Measurements from ENCODE around the gene EGFLAM. TPM values are rescaled to one million over a fixed set of nuclear protein-coding genes. Genes with fewer than 3 reads are reported as not detected.

The EGFLAM gene
- total RNA-seq, 4 donors from 2014 or later: 3.5 to 6.7 (median 6.3) TPM

- Histone ChIP-seq H3K4me3 (replicated peaks in 1 of 3) (no peak overlapping the region), H3K36me3 (no peaks in the 10 kb centered on the region), H3K9me3 (no peaks in the 10 kb centered on the region), H3K4me1 (no peaks in the 10 kb centered on the region), H3K27me3 (no peaks in the 10 kb centered on the region), H3K27ac (no peak overlapping the region)
- no peak for DNase-seq
- intact Hi-C loops (cut with DNase I): no loop called here
- TF ChIP-seq POLR2A (IDR thresholded peaks at IDR 0.05): no peak
- TF ChIP-seq, protein P1, sequence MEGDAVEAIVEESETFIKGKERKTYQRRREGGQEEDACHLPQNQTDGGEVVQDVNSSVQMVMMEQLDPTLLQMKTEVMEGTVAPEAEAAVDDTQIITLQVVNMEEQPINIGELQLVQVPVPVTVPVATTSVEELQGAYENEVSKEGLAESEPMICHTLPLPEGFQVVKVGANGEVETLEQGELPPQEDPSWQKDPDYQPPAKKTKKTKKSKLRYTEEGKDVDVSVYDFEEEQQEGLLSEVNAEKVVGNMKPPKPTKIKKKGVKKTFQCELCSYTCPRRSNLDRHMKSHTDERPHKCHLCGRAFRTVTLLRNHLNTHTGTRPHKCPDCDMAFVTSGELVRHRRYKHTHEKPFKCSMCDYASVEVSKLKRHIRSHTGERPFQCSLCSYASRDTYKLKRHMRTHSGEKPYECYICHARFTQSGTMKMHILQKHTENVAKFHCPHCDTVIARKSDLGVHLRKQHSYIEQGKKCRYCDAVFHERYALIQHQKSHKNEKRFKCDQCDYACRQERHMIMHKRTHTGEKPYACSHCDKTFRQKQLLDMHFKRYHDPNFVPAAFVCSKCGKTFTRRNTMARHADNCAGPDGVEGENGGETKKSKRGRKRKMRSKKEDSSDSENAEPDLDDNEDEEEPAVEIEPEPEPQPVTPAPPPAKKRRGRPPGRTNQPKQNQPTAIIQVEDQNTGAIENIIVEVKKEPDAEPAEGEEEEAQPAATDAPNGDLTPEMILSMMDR (IDR thresholded peaks at IDR 0.05): no peak
- 89 to 90% methylated on average over 4 of the region's 4 CpGs for WGBS, 2 donors
These were observed 122.2 kb downstream of the EGFLAM start for GRCh38 chr5:38380537-38380936.

- Histone ChIP-seq H3K4me3 (replicated peaks in 1 of 3) (no peak overlapping the region), H3K4me1 (no peaks in the 10 kb centered on the region), H3K27ac (no peak overlapping the region), H3K9me3 (no peaks in the 10 kb centered on the region), H3K27me3 (no peaks in the 10 kb centered on the region), H3K36me3 (no peaks in the 10 kb centered on the region)
- intact Hi-C loops (cut with DNase I): no loop called here
- no peak for DNase-seq
- 81 to 85% methylated on average over 5 of the region's 5 CpGs for WGBS, 2 donors
- TF ChIP-seq, protein P1 (IDR thresholded peaks at IDR 0.05): no peak
- no peak for TF ChIP-seq POLR2A (IDR thresholded peaks at IDR 0.05)
These were observed 123.0 kb downstream of the EGFLAM start for GRCh38 chr5:38381361-38381760.

GRCh38 chr5:38382898-38383297, 124.5 kb downstream of the EGFLAM start:
- intact Hi-C loops (cut with DNase I): no loop called here
- 34 to 37% methylated on average over 7 of the region's 7 CpGs for WGBS, 2 donors
- Histone ChIP-seq H3K4me3 (replicated peaks in 1 of 3) (no peak overlapping the region), H3K9me3 (no peaks in the 10 kb centered on the region), H3K36me3 (no peaks in the 10 kb centered on the region), H3K27me3 (no peaks in the 10 kb centered on the region), H3K27ac (no peak overlapping the region), H3K4me1 (no peaks in the 10 kb centered on the region)
- TF ChIP-seq POLR2A (IDR thresholded peaks at IDR 0.05): no peak
- TF ChIP-seq, protein P1 (IDR thresholded peaks at IDR 0.05): peak in 5 of 6 experiments; percentile 26 to 80 (median 62)
- peak; percentile 64 to 68 for DNase-seq

GRCh38 chr5:38383701-38384100, 125.3 kb downstream of the EGFLAM start:
- WGBS, 2 donors: 65 to 74% methylated on average over 3 of the region's 3 CpGs
- Histone ChIP-seq H3K36me3 (no peaks in the 10 kb centered on the region), H3K4me1 (no peaks in the 10 kb centered on the region), H3K9me3 (no peaks in the 10 kb centered on the region), H3K27ac (no peak overlapping the region), H3K4me3 (replicated peaks in 1 of 3) (no peak overlapping the region), H3K27me3 (no peaks in the 10 kb centered on the region)
- TF ChIP-seq, protein P1 (IDR thresholded peaks at IDR 0.05): no peak
- no peak for TF ChIP-seq POLR2A (IDR thresholded peaks at IDR 0.05)
- no peak for DNase-seq
- intact Hi-C loops (cut with DNase I): no loop called here

- Histone ChIP-seq H3K27ac (no peak overlapping the region), H3K27me3 (no peaks in the 10 kb centered on the region), H3K36me3 (no peaks in the 10 kb centered on the region), H3K9me3 (no peaks in the 10 kb centered on the region), H3K4me1 (no peaks in the 10 kb centered on the region), H3K4me3 (replicated peaks in 1 of 3) (no peak overlapping the region)
- TF ChIP-seq, protein P1 (IDR thresholded peaks at IDR 0.05): no peak
- no peak for TF ChIP-seq POLR2A (IDR thresholded peaks at IDR 0.05)
- 81 to 88% methylated on average over 2 to 3 of the region's 3 CpGs for WGBS, 2 donors
- DNase-seq: no peak
- intact Hi-C loops (cut with DNase I): no loop called here
These were observed 126.0 kb downstream of the EGFLAM start for GRCh38 chr5:38384396-38384795.
